Activated effector memory CD4-positive, alpha-beta T cell treated with Interleukin-2 at 50 U/mL for 16 hours (primary cell): Measurements from ENCODE around the gene KREMEN1.
A peak's percentile ranks its signal among the peaks of the same experiment; 100 is the strongest.

ENCODE experiments used
- DNase-seq: peaks from one replicate; pipeline ENCODE4 v3.0.0-alpha.2; 2020

Gene KREMEN1

GRCh38 chr22:29195118-29195963 lies 122.5 kb downstream of the KREMEN1 start:
- DNase-seq = no peak

DNA sequence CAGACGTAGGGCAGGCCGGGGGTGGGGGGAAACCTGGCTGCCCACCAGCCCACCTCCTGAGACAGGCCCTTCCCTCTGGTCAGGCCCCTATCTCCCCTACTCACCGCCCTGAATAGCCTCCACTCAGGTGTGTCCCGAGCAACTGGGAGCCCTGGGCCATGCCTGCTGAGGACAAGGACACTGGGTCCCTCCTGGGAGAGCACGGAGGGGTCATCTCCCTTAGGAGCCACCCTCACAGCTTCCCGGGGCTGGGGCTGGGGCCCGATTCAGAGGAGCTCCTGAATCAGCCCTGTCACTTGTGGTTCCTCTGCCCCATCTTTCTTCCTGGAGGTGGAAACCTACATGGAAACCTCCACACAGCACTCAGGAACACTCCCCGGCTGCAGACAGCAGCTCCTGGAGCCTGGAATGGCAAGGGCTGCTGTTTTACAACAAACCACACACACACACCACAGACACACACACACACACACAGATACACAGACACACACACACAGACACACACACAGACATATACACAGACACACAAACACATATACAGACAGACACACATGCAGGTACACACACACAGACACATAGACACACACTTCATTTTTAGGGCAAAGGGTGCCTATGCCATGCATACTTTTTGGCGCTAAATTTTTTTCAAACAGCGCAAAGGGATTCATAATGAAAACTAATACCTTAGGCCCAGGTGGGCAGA lies 123.3 kb downstream of the KREMEN1 start:
- DNase-seq = no peak

DNA sequence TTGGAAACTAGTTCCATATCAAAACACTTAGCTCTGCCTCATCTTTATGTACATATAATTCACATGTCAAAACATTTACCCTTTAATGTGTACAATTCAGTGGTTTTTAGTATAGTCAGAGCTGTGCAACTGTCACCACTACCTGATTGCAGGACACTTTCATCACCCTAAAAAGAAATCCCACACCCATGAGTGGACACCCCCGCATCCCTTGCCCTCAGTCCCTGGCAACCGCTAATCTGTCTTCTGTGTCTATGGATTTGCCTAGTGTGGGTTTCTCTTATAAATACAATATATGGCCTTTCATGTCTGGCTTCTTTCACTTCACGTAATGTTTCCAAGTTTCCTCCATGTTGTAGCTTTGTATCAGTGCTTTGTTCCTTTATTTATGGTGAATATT lies 124.3 kb downstream of the KREMEN1 start:
- DNase-seq = no peak

GRCh38 chr22:29198240-29198639 lies 125.4 kb downstream of the KREMEN1 start:
- no peak for DNase-seq

GRCh38 chr22:29199702-29200400 lies 127.0 kb downstream of the KREMEN1 start:
- no peak for DNase-seq

GRCh38 chr22:29200901-29201300 lies 128.1 kb downstream of the KREMEN1 start:
- no peak for DNase-seq

- no peak for DNase-seq
Measured at GRCh38 chr22:29201782-29202181, 128.9 kb downstream of the KREMEN1 start.

GRCh38 chr22:29202212-29203192 lies 129.7 kb downstream of the KREMEN1 start:
- DNase-seq = peak; percentile 29

- DNase-seq = no peak
Measured at GRCh38 chr22:29203488-29204454, 130.9 kb downstream of the KREMEN1 start.

DNA sequence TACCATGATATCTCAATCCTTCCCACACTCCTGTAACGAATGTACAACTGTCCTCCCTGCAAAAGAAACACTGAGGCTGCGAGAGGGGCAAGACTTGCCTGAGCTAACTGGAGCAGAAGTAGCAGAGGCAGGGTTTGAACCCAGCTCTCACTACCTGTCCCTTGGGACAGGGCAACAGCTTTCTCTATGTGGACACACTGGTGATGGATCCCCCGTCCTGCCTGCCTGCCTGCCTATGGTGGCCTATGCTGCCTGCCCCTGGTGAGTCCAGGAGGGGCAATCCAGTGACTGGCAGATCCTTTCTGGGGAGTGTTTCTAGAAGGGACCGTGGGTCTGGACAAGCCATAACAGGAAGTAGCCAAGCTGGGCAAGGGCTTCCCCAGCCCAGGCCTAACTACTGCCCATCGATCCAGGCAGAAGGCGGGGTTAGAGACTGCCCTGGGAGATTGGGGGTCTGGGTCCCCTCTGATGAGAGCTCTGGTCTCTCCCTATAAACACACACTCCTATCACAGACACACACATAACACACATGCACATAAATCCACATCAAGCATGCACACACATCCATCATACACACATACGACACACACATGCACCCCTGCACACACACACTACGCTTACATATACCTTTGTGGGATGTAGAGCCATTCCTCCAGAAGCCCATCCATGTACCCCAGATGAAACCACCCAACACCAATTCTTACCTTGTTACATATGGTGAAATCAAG lies 131.8 kb downstream of the KREMEN1 start:
- DNase-seq = no peak

DNA sequence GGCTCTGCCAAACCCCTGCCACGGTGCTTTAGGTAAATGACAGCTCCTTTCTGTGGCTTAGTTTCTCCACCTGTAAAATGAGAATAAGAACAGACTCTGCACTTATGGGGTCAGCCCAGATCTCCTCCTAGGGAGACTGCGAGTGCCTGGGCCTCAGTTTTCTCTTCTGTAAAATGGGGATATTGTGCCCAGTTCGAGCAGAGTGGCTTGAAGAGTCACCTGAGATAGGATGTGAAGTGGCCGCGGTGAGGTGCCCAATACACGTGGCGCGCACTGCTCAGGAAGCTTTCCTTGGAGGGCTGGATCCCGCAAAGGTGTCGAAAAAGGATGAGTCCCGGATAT lies 132.4 kb downstream of the KREMEN1 start:
- no peak for DNase-seq

- no peak for DNase-seq
Measured at GRCh38 chr22:29205594-29206371, 132.9 kb downstream of the KREMEN1 start, which contains the start of gene EMID1. EMID1 (plus strand) TSS chr22:29205896; CDS start chr22:29206039, 143 bp downstream.

DNA sequence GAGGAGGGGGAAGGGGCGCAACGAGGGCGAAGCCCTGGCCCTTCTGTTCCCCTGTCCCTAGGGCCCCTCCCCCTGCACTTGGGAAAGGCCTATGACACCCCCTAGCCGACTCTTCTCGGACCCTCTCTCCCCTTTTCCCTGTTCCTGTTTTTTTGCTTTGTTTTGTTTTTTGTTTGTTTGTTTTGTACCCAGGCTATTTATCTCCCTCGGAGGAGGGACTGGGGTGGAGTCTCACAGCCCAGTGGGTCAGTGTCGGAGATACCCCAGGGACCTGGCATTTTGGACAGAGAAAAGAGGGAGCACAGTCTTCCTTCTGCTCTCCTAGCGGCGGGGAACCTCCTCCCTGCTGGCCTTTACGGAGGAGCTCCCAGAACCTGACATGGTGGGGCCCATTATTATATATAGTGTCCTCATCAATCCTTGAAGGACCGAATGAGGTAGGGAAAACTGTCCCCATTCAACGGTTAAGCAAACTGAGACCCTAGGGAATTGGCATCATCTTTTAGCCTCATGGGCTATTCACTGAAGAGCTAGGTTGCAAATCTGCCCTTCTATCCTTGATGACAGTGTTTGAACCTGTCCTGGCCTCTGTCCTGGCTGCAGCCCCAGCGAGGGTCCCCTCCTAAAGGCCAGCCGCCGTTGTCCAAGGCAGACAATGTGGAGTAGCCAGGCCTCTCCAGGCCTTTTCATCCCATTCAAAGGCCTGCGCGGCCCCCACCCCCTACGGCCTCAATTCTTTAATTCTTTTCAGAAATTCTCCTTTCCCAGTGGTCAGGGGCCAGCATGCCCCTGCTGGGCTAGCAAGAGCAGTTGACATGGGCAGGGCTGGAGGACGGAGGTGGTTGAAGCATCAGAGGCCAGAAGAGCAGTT lies 133.8 kb downstream of the KREMEN1 start:
- no peak for DNase-seq

DNA sequence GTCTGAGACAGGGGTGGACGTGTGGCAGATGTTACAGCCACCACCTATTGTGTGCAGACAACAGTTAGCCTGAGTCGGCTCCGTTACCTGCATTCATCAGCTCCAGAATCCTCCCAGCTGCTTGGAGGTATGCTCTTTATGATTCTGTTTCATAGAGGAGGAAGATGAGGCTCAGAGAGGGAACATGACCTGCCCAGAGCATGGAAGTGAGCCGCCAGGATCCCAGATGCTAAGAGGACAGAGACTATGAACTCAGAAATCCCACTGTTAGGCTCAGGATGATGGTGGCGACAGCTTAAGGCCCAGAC lies 134.4 kb downstream of the KREMEN1 start:
- no peak for DNase-seq

GRCh38 chr22:29207562-29208501 lies 135.0 kb downstream of the KREMEN1 start:
- no peak for DNase-seq

DNA sequence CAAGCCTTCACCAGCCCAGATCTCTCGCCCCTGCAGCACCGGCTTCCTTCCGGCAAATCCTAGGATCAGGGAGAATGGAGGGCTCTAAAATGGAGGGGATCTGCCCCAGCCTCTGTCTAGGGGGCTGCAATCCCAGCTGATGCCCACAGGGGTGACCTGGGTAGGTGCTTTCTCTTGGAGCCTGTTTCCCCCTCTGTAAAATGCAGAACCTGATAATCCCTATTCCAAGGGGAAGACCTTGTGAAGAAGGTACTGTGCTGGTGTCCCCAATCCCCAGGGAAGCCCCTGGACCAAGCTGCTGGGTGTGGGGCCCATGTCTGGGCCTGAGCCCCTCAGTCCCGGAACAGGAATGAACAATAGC lies 135.6 kb downstream of the KREMEN1 start:
- DNase-seq = no peak

DNA sequence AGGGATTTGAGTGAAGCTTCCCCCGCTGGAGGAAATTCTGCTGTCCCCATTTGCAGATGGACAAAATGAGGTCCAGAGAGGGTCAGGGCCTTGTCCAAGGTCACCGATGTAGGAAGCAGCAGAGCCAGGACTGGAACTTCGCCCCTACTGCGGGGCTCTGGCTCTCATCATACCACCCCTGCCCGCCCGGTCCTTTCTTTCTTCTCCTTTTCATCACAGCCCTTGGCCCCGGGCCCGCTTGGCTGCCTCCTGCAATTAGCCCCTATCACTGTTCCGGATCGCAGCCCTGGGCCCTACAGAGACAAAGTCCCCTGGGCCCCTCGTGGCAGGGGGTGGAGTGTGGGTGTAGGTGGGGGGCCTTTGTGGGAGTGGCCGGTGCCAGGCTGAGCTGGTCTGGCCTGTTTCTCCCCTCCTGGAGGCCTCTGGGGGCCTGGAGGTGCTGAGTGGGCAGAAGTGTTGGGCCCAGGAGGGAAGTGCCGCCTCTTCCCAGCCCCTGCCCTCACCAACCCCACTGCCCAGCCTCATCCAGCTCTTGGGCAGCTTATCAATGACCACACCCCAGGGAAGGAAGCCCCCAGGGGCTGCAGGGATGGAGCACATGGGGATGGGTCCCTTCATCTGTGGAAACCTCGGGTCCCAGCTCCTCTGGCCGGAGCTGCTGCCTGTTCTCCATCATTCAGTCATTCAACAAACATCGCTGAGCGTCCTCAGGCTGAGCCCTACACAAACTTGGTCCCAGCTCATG lies 136.2 kb downstream of the KREMEN1 start:
- DNase-seq = no peak
